ENCODE measurements around the gene HJURP.

GRCh38 chr2:233901884-233902283 lies 47.5 kb upstream of the HJURP start:
- TF ChIP-seq CTCF (conservative IDR thresholded peaks at IDR 0.05 in 1 of 2, IDR thresholded peaks at IDR 0.05 in 1 of 2; ENCODE audit: extremely low read depth in 1 of 2, insufficient read depth in 1 of 2, low read depth in 1 of 2, low read length in 2 of 2) = no peak
- TF ChIP-seq EZH2 (IDR thresholded peaks at IDR 0.05; ENCODE audit: borderline replicate concordance, low read length) = no peak

Data from mammary epithelial cell (primary cell).